IPS-20b (cell line): Measurements from ENCODE around the gene HS3ST3A1.

Experiments
- H3K27ac ChIP-seq: one replicate; pipeline ENCODE4 v1.5.1; 2013; ENCODE audit warnings: low read length
- H3K27me3 ChIP-seq: 2 replicates; pipeline ENCODE4 v1.6.1; 2013; ENCODE audit warnings: mild to moderate bottlenecking, low read length, inconsistent platforms; ENCODE audit not compliant: insufficient read depth
- H3K36me3 ChIP-seq: 2 replicates; pipeline ENCODE4 v1.6.1; 2013; ENCODE audit warnings: low read depth, mild to moderate bottlenecking, inconsistent platforms, low read length, moderate library complexity; ENCODE audit not compliant: insufficient read depth
- H3K4me1 ChIP-seq: 2 replicates; pipeline ENCODE4 v1.6.1; 2013; ENCODE audit warnings: mild to moderate bottlenecking, control low read depth, inconsistent platforms, low read length, moderate library complexity; ENCODE audit not compliant: insufficient read depth
- H3K4me3 ChIP-seq: 2 replicates; pipeline ENCODE4 v1.5.1; 2013; ENCODE audit warnings: mild to moderate bottlenecking, low read length, inconsistent platforms
- H3K9ac ChIP-seq: 2 replicates; pipeline ENCODE4 v1.6.1; 2013; ENCODE audit warnings: low read depth, mild to moderate bottlenecking, inconsistent platforms, low read length, moderate library complexity
- H3K9me3 ChIP-seq: 2 replicates; pipeline ENCODE4 v1.6.1; 2013; ENCODE audit warnings: mild to moderate bottlenecking, low read depth, low read length, inconsistent platforms; ENCODE audit not compliant: insufficient read depth

HS3ST3A1 gene

GRCh38 chr17:13597723-13598347, 3.9 kb downstream of the HS3ST3A1 start:
- Histone ChIP-seq H3K4me1 (peaks cover 15% of the 10 kb centered on the region; the same call in 1 of the 2 replicates), H3K9ac (no peak overlapping the region), H3K4me3 (no peak overlapping the region; the same call in 1 of the 2 replicates), H3K36me3 (no peaks in the 10 kb centered on the region), H3K9me3 (no peaks in the 10 kb centered on the region), H3K27ac (no peak overlapping the region), H3K27me3 (peaks cover 26% of the 10 kb centered on the region)

DNA sequence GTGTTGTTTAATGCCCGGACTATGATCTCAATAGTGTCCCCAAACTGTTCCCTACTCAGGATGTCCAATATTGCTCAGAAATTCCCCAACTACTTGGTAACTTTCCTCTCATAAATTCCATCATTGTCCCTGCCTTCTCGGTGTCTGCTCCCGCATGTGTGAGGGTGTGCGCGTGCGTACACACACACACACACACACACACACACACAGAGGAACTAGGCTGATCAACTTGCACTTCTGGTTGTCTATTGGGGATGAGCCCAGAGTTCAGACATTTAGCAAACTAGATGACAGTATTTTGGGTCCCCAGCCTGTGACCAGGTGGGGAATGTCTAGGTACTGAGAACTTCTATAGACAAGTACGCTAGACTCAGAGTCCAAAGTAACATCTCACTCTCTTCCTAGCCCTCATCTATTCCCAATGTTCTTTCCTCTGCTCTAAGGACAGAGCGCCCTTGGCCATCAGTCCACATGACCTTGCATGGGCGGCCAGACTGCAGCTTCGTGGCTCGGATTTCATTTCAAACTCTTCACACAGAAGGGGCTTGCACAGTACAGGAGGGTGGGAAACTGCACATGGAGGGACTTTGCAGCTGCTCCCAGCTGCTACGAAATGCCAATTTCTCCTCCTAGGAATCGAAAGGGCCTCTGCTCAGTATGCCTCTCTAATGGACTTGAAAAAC, 5.3 kb downstream of the HS3ST3A1 start:
- Histone ChIP-seq H3K9ac (no peak overlapping the region), H3K9me3 (no peaks in the 10 kb centered on the region), H3K4me1 (peaks cover 15% of the 10 kb centered on the region; the same call in 1 of the 2 replicates), H3K27ac (no peak overlapping the region), H3K36me3 (no peaks in the 10 kb centered on the region), H3K27me3 (peaks cover 23% of the 10 kb centered on the region), H3K4me3 (no peak overlapping the region)

DNA sequence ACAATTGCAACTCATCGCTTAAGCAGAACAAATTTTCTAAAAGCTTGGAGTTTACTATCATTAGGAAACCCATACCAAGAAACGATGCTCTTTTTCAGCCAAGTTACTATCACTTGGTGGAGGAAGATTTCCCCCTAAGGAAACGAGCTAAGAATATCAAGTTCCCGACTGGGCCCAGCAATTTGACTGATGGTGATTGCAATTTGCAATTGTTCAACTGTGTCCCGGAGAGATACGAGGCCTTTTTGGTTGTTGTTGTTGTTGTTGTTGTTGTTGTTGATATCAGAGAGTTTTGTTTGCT, 6.2 kb downstream of the HS3ST3A1 start:
- no peak overlapping the region for H3K27ac ChIP-seq
- H3K36me3 ChIP-seq = no peaks in the 10 kb centered on the region
- peaks cover 15% of the 10 kb centered on the region; the same call in 1 of the 2 replicates for H3K4me1 ChIP-seq
- H3K9me3 ChIP-seq = no peaks in the 10 kb centered on the region
- H3K9ac ChIP-seq = no peak overlapping the region
- no peak overlapping the region for H3K4me3 ChIP-seq
- peaks cover 14% of the 10 kb centered on the region for H3K27me3 ChIP-seq

- H3K27ac ChIP-seq = no peak overlapping the region
- no peaks in the 10 kb centered on the region for H3K36me3 ChIP-seq
- H3K9me3 ChIP-seq = no peaks in the 10 kb centered on the region
- peaks cover 9% of the 10 kb centered on the region for H3K27me3 ChIP-seq
- no peak overlapping the region for H3K9ac ChIP-seq
- H3K4me1 ChIP-seq = peaks cover 16% of the 10 kb centered on the region
- H3K4me3 ChIP-seq = no peak overlapping the region
Measured at GRCh38 chr17:13594762-13595598, 6.7 kb downstream of the HS3ST3A1 start.

- H3K4me1 ChIP-seq = peaks cover 18% of the 10 kb centered on the region
- no peak overlapping the region for H3K27ac ChIP-seq
- peaks cover 2% of the 10 kb centered on the region; the same call in 1 of the 2 replicates for H3K27me3 ChIP-seq
- H3K4me3 ChIP-seq = no peak overlapping the region
- H3K9ac ChIP-seq = no peak overlapping the region
- H3K36me3 ChIP-seq = no peaks in the 10 kb centered on the region
- no peaks in the 10 kb centered on the region for H3K9me3 ChIP-seq
Measured at GRCh38 chr17:13594310-13594709, 7.4 kb downstream of the HS3ST3A1 start.

- Histone ChIP-seq H3K4me3 (no peak overlapping the region), H3K9ac (no peak overlapping the region), H3K4me1 (peaks cover 20% of the 10 kb centered on the region), H3K36me3 (no peaks in the 10 kb centered on the region), H3K27ac (no peak overlapping the region), H3K9me3 (no peaks in the 10 kb centered on the region), H3K27me3 (no peaks in the 10 kb centered on the region; the same call in 1 of the 2 replicates)
Measured at GRCh38 chr17:13593757-13594156, 8.0 kb downstream of the HS3ST3A1 start.

- H3K9me3 ChIP-seq = no peaks in the 10 kb centered on the region
- H3K27me3 ChIP-seq = no peaks in the 10 kb centered on the region
- H3K27ac ChIP-seq = no peak overlapping the region
- no peaks in the 10 kb centered on the region for H3K36me3 ChIP-seq
- H3K4me3 ChIP-seq = no peak overlapping the region
- no peak overlapping the region for H3K9ac ChIP-seq
- H3K4me1 ChIP-seq = peaks cover 19% of the 10 kb centered on the region
Measured at GRCh38 chr17:13593021-13593751, 8.5 kb downstream of the HS3ST3A1 start.

DNA sequence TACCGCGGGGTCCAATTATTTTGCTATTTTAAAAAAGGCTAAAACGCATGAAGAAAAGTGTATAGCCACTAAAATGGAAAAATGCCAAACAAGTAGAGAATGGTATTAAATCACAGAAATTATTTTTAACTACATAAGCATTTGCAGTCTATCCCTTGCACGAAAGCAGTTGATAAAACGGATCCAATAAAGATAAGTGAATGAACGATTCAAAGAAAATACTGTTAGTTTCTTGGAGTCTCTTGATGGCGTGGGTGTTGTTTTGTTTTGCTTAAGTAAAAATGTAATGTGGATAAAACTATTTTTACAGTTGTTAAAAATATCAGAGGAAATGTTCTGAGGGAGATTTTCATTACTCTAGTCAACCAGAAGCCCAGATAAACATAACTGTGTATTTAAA, 9.3 kb downstream of the HS3ST3A1 start:
- Histone ChIP-seq H3K4me1 (peaks cover 19% of the 10 kb centered on the region), H3K9ac (no peak overlapping the region), H3K9me3 (no peaks in the 10 kb centered on the region), H3K27ac (no peak overlapping the region), H3K27me3 (no peaks in the 10 kb centered on the region), H3K4me3 (no peak overlapping the region), H3K36me3 (no peaks in the 10 kb centered on the region)

DNA sequence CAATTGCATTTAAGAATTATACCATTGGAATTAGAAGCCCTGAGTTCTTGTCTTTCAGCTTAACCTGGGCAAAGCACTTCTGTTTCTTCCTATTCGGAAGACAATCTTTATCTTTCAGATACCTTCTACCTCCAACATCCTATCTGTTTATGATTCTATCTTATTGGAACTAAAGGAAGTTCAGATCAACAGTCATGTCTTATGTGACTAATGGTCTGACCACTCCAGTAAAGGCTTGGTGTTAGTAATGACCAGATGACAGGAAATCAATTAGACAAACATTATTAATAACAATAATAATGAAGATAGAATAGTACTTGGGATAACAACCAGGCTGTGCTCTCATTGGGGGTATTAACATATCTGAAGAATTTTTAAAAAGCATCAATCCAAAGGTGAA, 11.3 kb downstream of the HS3ST3A1 start:
- Histone ChIP-seq H3K4me3 (no peak overlapping the region), H3K4me1 (peaks cover 18% of the 10 kb centered on the region), H3K9ac (no peak overlapping the region)

GRCh38 chr17:13589658-13590057, 12.1 kb downstream of the HS3ST3A1 start:
- Histone ChIP-seq H3K27ac (no peak overlapping the region), H3K9me3 (no peaks in the 10 kb centered on the region), H3K27me3 (no peaks in the 10 kb centered on the region), H3K36me3 (no peaks in the 10 kb centered on the region), H3K4me1 (peaks cover 15% of the 10 kb centered on the region), H3K4me3 (no peak overlapping the region), H3K9ac (peak overlapping the region; percentile 20; the same call in 1 of the 2 replicates)

More for the DNA sequence above, 11.3 kb downstream of the HS3ST3A1 start:
- Histone ChIP-seq H3K27ac (no peak overlapping the region), H3K36me3 (no peaks in the 10 kb centered on the region), H3K9me3 (no peaks in the 10 kb centered on the region), H3K27me3 (no peaks in the 10 kb centered on the region)

DNA sequence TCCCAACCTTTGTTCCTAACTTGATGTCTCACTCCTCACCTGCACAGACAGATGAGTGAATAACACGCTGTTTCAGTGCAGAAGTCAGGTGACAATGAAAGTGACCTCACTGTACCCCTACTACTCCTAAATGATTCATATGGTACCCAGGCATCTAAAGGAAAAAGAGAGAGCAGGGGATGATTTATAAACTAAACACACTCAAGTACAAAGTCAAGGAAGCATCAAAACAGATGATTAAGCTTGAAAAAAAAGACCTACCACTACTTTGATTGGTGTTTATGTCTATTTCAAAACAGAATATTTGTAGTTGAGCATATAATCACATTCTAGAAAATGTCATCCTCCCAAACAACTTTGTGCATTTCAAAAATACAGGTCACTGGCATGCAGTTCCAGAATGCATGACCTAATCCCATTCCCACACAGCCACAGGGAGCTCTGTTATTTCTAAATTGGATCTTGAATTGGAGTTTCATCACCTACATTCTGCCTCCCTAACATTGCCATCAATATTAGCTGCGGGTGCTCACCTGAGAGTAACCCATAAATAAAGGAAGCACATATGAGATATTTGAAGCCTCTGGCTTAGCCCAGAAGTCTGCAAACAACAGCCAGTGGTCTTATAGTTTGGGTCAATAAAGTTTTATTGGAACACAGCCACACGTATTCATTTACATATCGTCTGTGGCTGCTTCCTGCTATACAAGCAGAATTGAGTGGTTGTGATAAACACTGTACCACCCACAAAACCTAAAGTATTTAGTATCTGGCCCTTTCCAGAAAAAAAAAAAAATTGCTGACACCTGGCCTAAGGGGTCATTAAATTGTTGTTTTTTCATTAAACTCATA, 14.0 kb downstream of the HS3ST3A1 start:
- Histone ChIP-seq H3K27me3 (no peaks in the 10 kb centered on the region), H3K27ac (no peak overlapping the region), H3K9ac (no peak overlapping the region), H3K9me3 (no peaks in the 10 kb centered on the region), H3K36me3 (no peaks in the 10 kb centered on the region), H3K4me1 (peaks cover 23% of the 10 kb centered on the region), H3K4me3 (no peak overlapping the region)
